ENCODE results near the gene ZNF280B. TPM values are rescaled to one million over a fixed set of nuclear protein-coding genes. Genes with fewer than 3 reads are reported as not detected.
"Not testable (repeated sequence)": the region's sequence is repeated elsewhere in the genome, so short reads cannot be mapped to it uniquely, and the experiment has no call there.

The ZNF280B gene
- total RNA-seq, 2 donors from 2014 or later: 10.9 to 15.3 TPM

DNA sequence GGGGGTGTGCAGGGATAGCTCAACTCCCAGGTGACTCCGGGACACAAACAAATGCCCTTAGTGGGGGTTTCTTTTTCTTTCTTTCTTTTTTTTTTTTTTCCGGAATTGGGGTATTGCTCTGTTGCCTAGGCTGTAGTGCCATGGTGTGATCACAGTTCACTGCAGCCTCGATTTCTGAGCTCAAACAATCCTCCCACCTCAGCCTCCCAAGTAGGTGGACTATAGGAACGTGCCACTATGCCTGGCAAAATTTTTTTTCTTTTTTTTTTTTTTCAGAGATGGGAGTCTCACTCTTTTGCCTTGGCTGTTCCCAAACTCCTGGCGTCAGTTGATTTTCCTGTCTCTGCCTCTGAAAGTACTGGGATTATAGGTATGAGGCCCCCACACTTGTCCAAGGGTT is 25.3 kb upstream of the ZNF280B start:
- no peaks in the 10 kb centered on the region for H3K9me3 Mint-ChIP-seq
- Histone ChIP-seq H3K9me3 (ENCODE audit: control insufficient read depth, low read length) (no peaks in the 10 kb centered on the region), H3K27me3 (ENCODE audit: control insufficient read depth, insufficient read depth, low read length, poor library complexity, severe bottlenecking) (peaks cover 18% of the 10 kb centered on the region), H3K27ac (ENCODE audit: low read depth, low read length) (no peak overlapping the region), H3K36me3 (ENCODE audit: control insufficient read depth, insufficient read depth, low read length) (no peaks in the 10 kb centered on the region), H3K9ac (ENCODE audit: extremely low read depth, low read length, poor library complexity, severe bottlenecking) (no peak overlapping the region), H3K4me1 (ENCODE audit: control insufficient read depth, insufficient read depth, low read length) (no peaks in the 10 kb centered on the region), H3K4me3 (ENCODE audit: low read length) (no peak overlapping the region)
- no peak overlapping the region for H3K4me3 Mint-ChIP-seq
- H3K27ac Mint-ChIP-seq: no peak overlapping the region
- H3K27me3 Mint-ChIP-seq (ENCODE audit: insufficient read depth): peaks cover 59% of the 10 kb centered on the region
- no peak for DNase-seq
- WGBS, 2 experiments (ENCODE audit: insufficient coverage in 1 of 2, insufficient read length in 1 of 2): 75 to 93% methylated on average over 2 to 4 of the region's 5 CpGs
- no peaks in the 10 kb centered on the region for H3K36me3 Mint-ChIP-seq (ENCODE audit: low read depth)
- TF ChIP-seq, protein P1, sequence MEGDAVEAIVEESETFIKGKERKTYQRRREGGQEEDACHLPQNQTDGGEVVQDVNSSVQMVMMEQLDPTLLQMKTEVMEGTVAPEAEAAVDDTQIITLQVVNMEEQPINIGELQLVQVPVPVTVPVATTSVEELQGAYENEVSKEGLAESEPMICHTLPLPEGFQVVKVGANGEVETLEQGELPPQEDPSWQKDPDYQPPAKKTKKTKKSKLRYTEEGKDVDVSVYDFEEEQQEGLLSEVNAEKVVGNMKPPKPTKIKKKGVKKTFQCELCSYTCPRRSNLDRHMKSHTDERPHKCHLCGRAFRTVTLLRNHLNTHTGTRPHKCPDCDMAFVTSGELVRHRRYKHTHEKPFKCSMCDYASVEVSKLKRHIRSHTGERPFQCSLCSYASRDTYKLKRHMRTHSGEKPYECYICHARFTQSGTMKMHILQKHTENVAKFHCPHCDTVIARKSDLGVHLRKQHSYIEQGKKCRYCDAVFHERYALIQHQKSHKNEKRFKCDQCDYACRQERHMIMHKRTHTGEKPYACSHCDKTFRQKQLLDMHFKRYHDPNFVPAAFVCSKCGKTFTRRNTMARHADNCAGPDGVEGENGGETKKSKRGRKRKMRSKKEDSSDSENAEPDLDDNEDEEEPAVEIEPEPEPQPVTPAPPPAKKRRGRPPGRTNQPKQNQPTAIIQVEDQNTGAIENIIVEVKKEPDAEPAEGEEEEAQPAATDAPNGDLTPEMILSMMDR (conservative IDR thresholded peaks at IDR 0.05): no peak
- no peaks in the 10 kb centered on the region for H3K4me1 Mint-ChIP-seq

DNA sequence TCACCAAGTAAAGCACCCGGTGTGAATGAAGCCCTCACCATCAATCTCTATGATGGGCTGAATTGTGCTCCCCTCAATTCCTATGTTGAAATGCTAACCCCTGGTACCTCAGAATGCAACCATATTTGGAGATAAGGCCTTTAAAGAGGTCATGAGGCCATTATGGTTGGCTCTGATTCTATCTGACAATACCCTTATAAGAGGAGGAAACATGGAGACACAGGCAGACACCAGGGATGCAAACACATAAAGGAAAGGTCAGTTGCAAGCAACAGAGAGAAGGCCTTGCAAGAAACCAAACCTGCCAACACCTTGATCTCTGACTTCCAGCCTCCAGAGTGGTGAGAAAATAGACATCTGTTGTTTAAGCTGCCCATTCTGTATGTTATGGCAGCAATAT is 24.9 kb upstream of the ZNF280B start:
- 78% methylated on average over 1 of the region's 1 CpG; no CpG with 5 or more reads in 1 of the 2 experiments for whole genome bisulfite sequencing, 2 experiments (ENCODE audit: insufficient coverage in 1 of 2, insufficient read length in 1 of 2)
- Histone ChIP-seq H3K9ac (ENCODE audit: extremely low read depth, low read length, poor library complexity, severe bottlenecking) (no peak overlapping the region), H3K4me3 (ENCODE audit: low read length) (no peak overlapping the region), H3K36me3 (ENCODE audit: control insufficient read depth, insufficient read depth, low read length) (no peaks in the 10 kb centered on the region), H3K27ac (ENCODE audit: low read depth, low read length) (no peak overlapping the region), H3K9me3 (ENCODE audit: control insufficient read depth, low read length) (no peaks in the 10 kb centered on the region), H3K4me1 (ENCODE audit: control insufficient read depth, insufficient read depth, low read length) (no peaks in the 10 kb centered on the region), H3K27me3 (ENCODE audit: control insufficient read depth, insufficient read depth, low read length, poor library complexity, severe bottlenecking) (peaks cover 18% of the 10 kb centered on the region)
- H3K27ac Mint-ChIP-seq: no peak overlapping the region
- no peak for DNase-seq
- H3K27me3 Mint-ChIP-seq (ENCODE audit: insufficient read depth): peaks cover 55% of the 10 kb centered on the region
- TF ChIP-seq, protein P1 (conservative IDR thresholded peaks at IDR 0.05): no peak
- no peaks in the 10 kb centered on the region for H3K4me1 Mint-ChIP-seq
- no peaks in the 10 kb centered on the region for H3K36me3 Mint-ChIP-seq (ENCODE audit: low read depth)
- no peaks in the 10 kb centered on the region for H3K9me3 Mint-ChIP-seq
- no peak overlapping the region for H3K4me3 Mint-ChIP-seq

- not testable (repeated sequence) for H3K9ac ChIP-seq (ENCODE audit: extremely low read depth, low read length, poor library complexity, severe bottlenecking); H3K4me3 ChIP-seq (ENCODE audit: low read length); H3K9me3 Mint-ChIP-seq; H3K9me3 ChIP-seq (ENCODE audit: control insufficient read depth, low read length); H3K27ac ChIP-seq (ENCODE audit: low read depth, low read length); H3K4me1 ChIP-seq (ENCODE audit: control insufficient read depth, insufficient read depth, low read length); H3K36me3 ChIP-seq (ENCODE audit: control insufficient read depth, insufficient read depth, low read length); DNase-seq; H3K4me1 Mint-ChIP-seq; H3K36me3 Mint-ChIP-seq (ENCODE audit: low read depth); H3K4me3 Mint-ChIP-seq; H3K27ac Mint-ChIP-seq
- 88 to 89% methylated on average over 4 to 12 of the region's 12 CpGs for WGBS, 2 experiments (ENCODE audit: insufficient coverage in 1 of 2, insufficient read length in 1 of 2)
- H3K27me3 ChIP-seq (ENCODE audit: control insufficient read depth, insufficient read depth, low read length, poor library complexity, severe bottlenecking): peaks cover 11% of the 10 kb centered on the region
- H3K27me3 Mint-ChIP-seq (ENCODE audit: insufficient read depth): peaks cover 50% of the 10 kb centered on the region
These were observed 24.1 kb upstream of the ZNF280B start for GRCh38 chr22:22532547-22533071.
